ENCODE results near the gene ING4.
"Not testable (repeated sequence)": the region's sequence is repeated elsewhere in the genome, so short reads cannot be mapped to it uniquely, and the experiment has no call there.

The ING4 gene

DNA sequence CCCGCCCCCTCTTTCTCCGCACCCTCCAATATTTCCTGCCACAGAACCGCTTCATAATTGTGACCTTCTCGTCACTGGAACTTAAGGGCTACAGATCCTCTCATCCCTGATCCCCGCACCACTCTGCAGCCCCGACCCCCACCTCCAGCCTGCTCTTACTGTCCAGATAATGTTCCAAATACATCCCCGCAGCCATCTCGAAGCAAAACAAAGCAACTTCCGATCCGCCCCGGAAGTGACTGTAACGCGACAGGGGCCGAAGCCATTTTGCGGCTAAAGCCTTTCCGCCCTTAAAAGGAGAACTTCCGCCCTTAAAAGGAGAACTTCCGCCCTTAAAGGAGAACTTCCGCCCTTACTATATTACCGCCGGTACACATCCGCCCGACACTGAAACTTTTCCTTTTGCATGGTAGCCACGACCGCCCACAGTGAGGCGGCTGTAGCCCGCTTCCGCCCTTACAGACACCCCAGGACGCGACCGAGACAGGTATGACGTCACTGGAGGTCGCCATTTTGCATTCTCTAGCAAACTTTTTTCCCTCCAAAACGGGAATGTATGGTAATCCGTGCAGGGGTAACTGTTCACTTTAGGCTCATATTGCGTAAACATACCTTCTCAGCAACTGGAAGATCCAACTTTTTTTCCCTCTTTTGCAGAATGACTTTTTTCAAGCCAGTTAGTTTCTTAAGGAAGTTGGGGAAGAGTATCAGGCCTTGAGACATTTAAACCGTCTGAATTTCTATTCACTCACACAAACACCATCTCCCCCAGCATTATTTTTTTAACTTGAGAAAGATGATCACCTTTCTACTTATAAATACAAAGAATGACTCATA is at the start of gene ING4:
ING4 (minus strand) TSS at position 214 of the 837 bp plus-strand sequence; CDS start at position 196, 18 bp downstream.
- DNase-seq (ENCODE audit: low read depth, low spot score) = peak; percentile 94

DNA sequence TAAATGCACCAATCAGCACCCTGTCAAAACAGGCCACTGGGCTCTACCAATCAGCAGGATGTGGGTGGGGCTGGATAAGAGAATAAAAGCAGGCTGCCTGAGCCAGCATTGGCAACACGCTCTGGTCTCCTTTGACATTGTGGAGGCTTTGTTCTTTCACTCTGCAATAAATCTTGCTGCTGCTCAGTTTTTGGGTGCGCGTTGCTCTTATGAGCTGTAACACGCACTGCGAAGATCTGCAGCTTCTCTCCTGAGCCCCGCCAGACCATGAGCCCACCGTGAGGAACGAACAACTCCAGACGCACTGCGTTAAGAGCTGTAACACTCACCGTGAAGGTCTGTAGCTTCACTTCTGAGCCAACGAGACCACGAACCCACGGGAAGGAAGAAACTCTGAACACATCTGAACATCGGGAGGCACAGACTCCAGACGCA is 46.1 kb upstream of the ING4 start:
- DNase-seq (ENCODE audit: low read depth, low spot score) = no peak

DNA sequence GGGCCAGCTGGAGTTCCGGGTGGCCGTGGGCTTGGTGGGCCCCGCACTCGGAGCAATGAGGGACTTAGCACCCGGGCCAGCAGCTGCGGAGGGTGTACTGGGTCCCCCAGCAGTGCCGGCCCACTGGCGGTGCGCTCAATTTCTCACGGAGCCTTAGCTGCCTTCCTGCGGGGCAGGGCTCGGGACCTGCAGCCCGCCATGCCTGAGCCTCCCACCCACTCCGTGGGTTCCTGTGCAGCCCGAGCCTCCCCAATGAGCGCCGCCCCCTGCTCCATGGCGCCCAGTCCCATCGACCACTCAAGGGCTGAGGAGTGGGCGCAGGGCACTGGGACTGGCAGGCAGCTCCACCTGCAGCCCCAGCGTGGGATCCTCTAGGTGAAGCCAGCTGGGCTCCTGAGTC is 45.4 kb upstream of the ING4 start:
- DNase-seq (ENCODE audit: low read depth, low spot score) = not testable (repeated sequence)

- DNase-seq (ENCODE audit: low read depth, low spot score) = no peak
Measured at GRCh38 chr12:6703631-6704030, 40.7 kb upstream of the ING4 start.

DNA sequence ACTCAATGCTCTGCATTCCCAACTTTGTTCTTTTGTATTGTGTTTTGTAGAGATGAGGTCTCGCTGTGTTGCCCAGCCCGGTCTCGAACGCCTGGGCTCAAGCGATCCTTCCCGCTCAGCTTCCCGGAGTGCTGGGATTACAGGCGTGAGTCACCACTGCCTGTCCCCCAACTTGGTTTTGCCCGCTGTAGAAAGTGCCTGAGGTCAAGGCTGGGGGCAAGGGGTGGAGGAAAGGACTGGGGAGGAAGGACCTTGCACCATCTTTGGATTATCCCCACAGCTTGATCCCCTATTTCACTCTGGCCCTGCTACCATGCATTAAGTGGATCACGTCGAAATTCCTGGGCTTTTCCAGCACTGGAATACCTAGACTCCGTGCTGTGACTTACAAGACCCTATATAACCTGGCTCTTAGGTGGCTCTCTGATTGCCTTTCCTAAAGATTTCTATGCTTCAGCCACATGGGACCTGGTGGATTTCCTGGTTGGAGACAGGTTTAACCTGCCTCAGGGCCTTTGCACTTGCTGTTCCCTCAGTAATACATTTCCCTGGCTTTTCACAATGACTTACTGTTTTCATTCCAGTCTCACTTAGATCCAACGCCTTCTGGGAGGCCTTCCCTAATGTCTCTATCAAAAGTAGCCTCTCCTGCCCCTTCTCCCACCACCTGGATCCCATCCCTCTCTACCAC is 38.3 kb upstream of the ING4 start:
- DNase-seq (ENCODE audit: low read depth, low spot score) = no peak

- no peak for DNase-seq (ENCODE audit: low read depth, low spot score)
Measured at GRCh38 chr12:6700646-6701051, 37.7 kb upstream of the ING4 start, which contains the start of gene PIANP. Gene PIANP, minus strand, starts transcription at chr12:6700815. Its CDS starts 2,754 bp downstream, at chr12:6698061.

GRCh38 chr12:6699989-6700645 is 37.2 kb upstream of the ING4 start:
- DNase-seq (ENCODE audit: low read depth, low spot score) = no peak

- DNase-seq (ENCODE audit: low read depth, low spot score) = no peak
Measured at GRCh38 chr12:6699259-6699988, 36.5 kb upstream of the ING4 start.

- DNase-seq (ENCODE audit: low read depth, low spot score) = no peak
Measured at GRCh38 chr12:6698352-6699046, 35.6 kb upstream of the ING4 start.

DNA sequence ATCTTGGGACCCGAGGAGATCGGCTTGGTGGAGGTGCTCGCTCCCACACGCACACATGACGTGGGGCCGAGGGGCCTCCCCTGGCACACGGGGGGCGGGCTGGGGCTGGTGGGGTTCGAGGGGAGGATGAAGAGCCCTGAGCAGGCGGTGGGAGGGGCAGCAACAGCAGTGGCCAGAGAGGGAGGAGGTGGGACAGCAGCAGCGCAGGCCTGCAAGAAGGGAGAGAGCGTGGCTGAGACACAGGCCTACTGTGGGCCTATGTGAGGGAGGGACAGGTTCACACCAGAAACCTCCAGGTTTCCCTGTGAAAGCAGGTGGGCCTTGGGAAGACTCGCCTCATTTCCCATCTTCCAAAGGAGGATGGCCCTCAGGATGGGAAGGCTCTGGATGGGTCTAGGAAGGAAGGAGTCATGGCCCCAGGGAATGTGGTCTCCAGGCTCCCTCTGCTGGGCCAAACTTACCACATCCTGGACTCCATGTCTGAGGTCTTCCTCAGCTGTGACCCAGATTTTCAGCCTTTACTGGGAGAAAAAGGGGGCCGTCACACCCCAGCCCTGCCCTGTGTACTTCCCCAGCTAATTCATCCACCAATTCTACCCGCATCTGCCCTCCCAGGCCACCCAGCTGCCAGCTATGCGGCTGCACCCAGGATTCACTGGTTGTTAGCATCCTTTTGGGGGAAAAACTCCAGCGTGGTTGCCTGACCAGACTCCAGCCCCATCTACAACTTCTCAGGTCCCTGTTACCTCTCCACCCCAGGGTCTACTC is 34.8 kb upstream of the ING4 start:
- DNase-seq (ENCODE audit: low read depth, low spot score) = no peak

- no peak for DNase-seq (ENCODE audit: low read depth, low spot score)
Measured at GRCh38 chr12:6696690-6697583, 34.0 kb upstream of the ING4 start.

DNA sequence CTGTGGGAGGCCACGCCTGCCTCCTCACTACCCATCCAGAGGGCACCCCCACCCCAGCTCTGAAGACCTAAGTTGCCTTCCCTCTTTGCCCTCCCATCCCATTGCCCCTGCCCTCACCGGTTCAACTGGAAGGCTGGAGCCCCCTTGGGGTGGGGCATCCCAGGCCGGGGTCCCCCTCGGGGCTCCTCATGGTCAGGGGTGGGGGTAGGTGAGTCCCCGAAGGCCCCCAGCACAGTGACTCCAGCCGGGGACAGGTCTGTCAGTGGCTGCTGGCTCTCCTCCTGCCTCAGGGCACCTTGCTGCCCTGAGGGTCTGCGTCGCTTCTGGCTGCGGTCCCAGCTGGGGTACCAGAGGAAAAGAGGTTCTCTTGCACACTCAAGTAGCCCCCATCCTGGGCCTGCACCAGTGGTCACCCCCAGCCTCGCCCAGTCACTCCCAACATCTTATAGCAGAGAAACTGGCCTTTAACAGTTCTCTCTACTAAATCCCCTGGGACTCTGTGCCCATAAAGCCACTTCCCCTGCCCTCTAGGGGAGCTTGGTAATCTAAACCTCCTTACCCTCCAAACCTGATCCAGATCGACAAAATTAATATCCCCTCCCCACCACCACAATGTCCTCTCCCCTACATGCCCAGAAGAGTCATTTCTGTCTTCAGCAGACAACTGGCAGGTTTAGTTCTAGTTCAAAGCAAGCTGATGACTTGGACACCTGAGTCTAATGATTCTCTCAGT is 32.6 kb upstream of the ING4 start:
- no peak for DNase-seq (ENCODE audit: low read depth, low spot score)

GRCh38 chr12:6694701-6695100 is 31.8 kb upstream of the ING4 start:
- DNase-seq (ENCODE audit: low read depth, low spot score) = no peak

DNA sequence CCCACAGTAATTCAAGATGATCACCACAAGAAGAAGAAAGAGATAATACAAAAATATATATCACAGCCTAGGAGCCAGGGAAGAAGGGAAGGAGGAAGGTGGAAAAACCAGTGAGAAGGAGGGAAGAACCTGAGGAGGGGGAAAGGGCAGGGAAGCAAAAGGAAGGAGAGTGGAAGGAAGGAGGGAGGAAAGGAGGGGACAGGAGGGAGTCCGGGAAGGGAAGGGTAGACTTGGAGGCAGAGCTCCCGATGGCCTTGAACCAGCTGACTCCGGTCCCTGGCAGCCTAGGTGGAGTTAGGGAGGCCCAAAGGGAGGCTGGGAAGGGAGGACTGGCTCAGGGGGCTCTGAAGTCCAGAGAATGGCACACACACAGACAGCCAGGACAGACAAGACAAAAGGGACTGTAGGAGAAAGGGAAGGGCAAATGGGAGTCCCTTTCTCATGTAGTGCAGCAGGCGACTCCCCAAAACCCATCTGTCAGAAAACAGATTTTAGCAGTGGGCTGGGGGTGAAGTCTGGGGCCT is 31.0 kb upstream of the ING4 start:
- DNase-seq (ENCODE audit: low read depth, low spot score) = no peak

- DNase-seq (ENCODE audit: low read depth, low spot score) = no peak
Measured at GRCh38 chr12:6692888-6693287, 30.0 kb upstream of the ING4 start.

DNA sequence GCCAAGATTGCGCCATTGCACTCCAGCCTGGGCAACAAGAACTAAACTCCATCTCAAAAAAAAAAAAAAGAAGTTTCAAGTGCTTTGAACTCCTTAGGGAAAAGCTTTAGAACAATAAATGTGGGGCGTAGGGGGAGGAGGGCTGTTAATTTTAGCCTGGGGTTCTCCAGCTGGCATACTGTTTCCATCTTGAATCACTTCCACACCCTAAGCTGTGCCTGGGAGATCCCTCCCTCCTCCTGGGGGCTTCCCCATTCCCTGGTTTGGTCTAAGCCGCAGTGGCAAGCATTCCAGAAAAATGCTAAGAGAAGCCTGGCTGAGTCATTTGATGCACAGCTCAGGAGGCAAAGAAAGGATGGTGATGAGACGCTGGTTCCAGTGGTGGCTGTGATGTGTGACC is 28.6 kb upstream of the ING4 start:
- no peak for DNase-seq (ENCODE audit: low read depth, low spot score)

DNA sequence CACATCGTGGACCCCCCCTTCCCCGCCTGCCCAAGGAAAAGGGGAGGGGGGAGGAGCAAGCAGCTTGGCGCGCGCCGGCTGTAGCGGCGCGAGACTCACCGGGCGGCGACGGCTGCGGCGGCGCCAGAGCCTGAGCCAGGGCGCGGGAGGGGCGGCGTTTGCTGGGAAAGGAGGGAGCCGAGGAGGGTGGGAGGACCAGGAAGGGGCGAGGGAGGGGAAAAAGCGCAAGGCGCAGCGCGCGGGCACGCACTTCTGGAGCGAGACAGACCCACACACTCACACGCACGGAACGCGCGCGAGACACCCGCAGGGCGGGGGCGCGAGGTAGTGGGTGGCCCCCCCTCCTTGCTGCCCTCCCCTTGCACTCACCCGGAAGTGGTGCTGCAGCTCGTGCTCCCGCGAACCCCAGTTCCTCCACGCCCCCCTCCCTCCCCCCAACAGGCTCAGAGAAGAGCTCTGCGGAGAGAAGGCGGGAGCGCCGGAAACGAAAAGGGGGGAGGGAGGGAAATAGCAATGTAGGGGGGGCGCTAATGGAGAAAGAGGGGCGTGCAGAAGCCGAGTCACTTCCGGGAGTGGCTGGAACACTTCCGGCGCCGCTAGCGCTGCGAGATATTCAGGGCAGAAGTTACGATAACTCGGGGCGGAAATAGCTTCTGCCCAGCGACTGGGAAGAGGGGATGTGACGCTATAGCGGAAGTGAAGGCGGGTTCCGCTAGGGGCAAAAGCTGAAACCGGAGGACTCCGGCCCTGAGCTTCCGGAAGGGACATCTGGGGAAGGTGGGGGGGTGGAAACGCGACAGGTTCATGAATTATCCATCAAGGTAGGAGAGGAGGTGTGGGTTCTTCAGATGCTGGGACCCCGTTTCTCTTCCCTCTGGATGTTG is 26.3 kb upstream of the ING4 start, which contains the start of gene ZNF384:
ZNF384 (minus strand) TSS at position 377 of the 884 bp plus-strand sequence. CDS start 9,855 bp downstream, outside the sequence.
- peak; percentile 93 for DNase-seq (ENCODE audit: low read depth, low spot score)
